ENCODE data around the gene PPP2R3A. TPM values are rescaled to one million over a fixed set of nuclear protein-coding genes. Genes with fewer than 3 reads are reported as not detected.

PPP2R3A gene
- total RNA-seq, 6 donors from 2014 or later, result 5.5 to 35.6 (median 11.0) TPM

DNA sequence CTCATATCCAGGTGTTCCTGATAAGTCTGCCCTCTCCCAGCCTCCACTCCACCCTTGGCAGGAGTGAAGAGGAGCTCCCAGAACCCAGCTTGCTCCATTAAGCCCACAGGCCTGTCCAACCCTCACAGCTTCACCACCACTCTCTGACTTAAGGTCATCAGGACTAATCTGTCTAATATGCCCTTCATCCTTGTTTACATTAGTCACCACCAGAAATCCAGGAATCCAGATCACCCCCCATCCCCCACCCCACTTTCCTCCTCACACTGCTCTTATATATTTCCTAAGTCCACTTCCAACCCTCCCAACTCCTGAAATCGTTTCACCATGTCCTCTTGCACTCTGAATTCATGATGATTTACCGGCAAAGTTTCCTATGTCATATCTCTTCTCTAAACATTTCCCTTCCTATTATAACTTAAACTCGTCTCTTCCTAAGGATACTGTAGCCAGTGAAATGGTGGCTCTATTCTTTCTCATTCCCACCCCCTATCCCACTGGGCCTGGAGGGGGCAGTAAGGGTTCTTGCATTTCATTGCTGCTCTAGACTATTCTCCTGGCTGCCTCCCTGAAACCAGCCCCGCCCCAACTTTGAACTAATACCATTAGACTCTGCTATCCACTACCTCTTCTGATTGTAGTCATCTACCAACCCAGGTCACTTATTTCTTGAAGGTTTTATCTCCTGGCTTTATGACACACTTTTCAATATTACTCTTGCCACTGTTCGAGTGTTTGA, 43.4 kb downstream of the PPP2R3A start:
- Histone ChIP-seq H3K4me3 (no peak overlapping the region), H3K9me3 (no peaks in the 10 kb centered on the region), H3K27me3 (no peaks in the 10 kb centered on the region), H3K4me1 (no peaks in the 10 kb centered on the region), H3K36me3 (no peaks in the 10 kb centered on the region), H3K27ac (no peak overlapping the region)
- DNase-seq (no peak), ATAC-seq (ENCODE audit: low FRiP score in 2 of 2) (no peak)
- WGBS, 2 donors, result 74 to 78% methylated on average over 5 of the region's 5 CpGs
- TF ChIP-seq CTCF (IDR thresholded peaks at IDR 0.05) (no peak), POLR2AphosphoS5 (IDR thresholded peaks at IDR 0.05) (no peak), EP300 (IDR thresholded peaks at IDR 0.05) (no peak), POLR2A (IDR thresholded peaks at IDR 0.05) (no peak)

DNA sequence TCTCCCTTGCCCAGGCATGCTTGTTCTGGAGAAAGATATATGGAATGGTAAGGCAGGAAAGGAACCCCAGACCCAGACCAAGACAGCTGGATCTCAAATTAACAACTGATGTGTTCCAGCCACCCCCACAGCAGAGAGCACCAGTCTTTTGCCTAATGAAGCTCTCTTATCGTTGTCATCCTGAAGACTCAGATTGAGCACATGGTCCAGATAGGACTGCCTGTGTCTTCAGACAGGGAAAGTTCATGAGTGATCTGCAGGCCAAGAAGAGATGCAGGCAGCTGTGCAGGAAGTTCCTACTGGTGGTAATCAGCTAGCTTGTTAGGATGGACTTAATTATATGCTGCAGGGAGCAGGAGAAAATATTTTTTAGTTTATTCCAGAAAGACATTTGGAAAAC, 53.3 kb downstream of the PPP2R3A start:
- WGBS, 2 donors, result 67 to 70% methylated on average over 1 of the region's 1 CpG
- ATAC-seq (ENCODE audit: low FRiP score in 2 of 2), result no peak
- Histone ChIP-seq H3K27ac (no peak overlapping the region), H3K36me3 (no peaks in the 10 kb centered on the region), H3K27me3 (no peaks in the 10 kb centered on the region), H3K4me3 (no peak overlapping the region), H3K4me1 (no peaks in the 10 kb centered on the region), H3K9me3 (no peaks in the 10 kb centered on the region)
- no peak for TF ChIP-seq CTCF (IDR thresholded peaks at IDR 0.05)
- TF ChIP-seq POLR2AphosphoS5 (IDR thresholded peaks at IDR 0.05), result no peak
- no peak for TF ChIP-seq EP300 (IDR thresholded peaks at IDR 0.05)
- TF ChIP-seq POLR2A (IDR thresholded peaks at IDR 0.05), result no peak
- no peak for DNase-seq

GRCh38 chr3:136021803-136022202, 56.3 kb downstream of the PPP2R3A start:
- Histone ChIP-seq H3K4me3 (no peak overlapping the region), H3K9me3 (no peaks in the 10 kb centered on the region), H3K27me3 (no peaks in the 10 kb centered on the region), H3K4me1 (no peaks in the 10 kb centered on the region), H3K27ac (no peak overlapping the region), H3K36me3 (no peaks in the 10 kb centered on the region)
- DNase-seq, result no peak
- ATAC-seq (ENCODE audit: low FRiP score in 2 of 2), result no peak
- 69 to 76% methylated on average over 1 of the region's 1 CpG for WGBS, 2 donors
- TF ChIP-seq POLR2AphosphoS5 (IDR thresholded peaks at IDR 0.05) (no peak), CTCF (IDR thresholded peaks at IDR 0.05) (no peak), EP300 (IDR thresholded peaks at IDR 0.05) (no peak), POLR2A (IDR thresholded peaks at IDR 0.05) (no peak)

DNA sequence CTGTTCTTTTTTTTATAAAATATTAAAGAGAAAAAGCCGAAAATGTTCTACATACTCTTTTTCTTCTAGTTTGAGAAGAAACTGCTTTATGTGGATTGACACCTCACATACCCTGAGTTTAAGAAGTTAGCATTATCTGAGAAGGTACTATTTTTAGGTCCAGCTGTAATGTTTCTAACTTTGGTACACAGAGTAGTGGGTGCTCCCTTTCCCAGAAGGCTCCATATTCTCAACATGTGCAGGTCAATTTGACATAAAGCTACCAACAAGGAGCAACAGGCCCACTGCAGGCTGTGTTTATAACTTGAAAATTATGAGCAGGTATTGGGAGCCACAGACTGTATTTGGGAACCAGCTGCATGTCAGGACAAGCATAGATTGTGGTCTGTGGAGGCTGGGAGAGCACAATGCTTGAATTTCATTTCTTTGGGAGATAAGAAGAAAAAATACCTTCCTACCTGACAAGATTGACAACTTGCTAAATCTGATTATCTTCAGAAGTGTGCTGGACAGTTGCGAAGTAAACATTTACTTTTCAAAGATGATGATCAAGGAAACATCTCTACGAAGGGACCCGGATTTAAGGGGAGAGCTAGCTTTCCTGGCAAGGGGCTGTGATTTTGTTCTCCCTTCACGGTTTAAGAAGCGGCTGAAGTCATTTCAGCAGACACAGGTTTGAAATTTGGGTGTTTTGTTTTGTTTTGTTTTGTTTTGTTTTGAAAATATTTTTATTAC, 57.2 kb downstream of the PPP2R3A start:
- no peaks in the 10 kb centered on the region for H3K27me3 ChIP-seq
- no peaks in the 10 kb centered on the region for H3K36me3 ChIP-seq
- H3K9me3 ChIP-seq, result no peaks in the 10 kb centered on the region
- WGBS, 2 donors, result 84% methylated on average over 6 of the region's 6 CpGs
- no peak overlapping the region for H3K4me3 ChIP-seq
- no peaks in the 10 kb centered on the region for H3K4me1 ChIP-seq
- no peak for DNase-seq
- TF ChIP-seq POLR2A (IDR thresholded peaks at IDR 0.05) (no peak), EP300 (IDR thresholded peaks at IDR 0.05) (no peak), POLR2AphosphoS5 (IDR thresholded peaks at IDR 0.05) (no peak), CTCF (IDR thresholded peaks at IDR 0.05) (no peak)
- H3K27ac ChIP-seq, result no peak overlapping the region
- no peak for ATAC-seq (ENCODE audit: low FRiP score in 2 of 2)
